ENCODE results near the gene ERN1. TPM values are rescaled to one million over a fixed set of nuclear protein-coding genes. Genes with fewer than 3 reads are reported as not detected.
A peak's percentile ranks its signal among the peaks of the same experiment; 100 is the strongest.

The ERN1 gene
- total and polyA plus RNA-seq, 10 donors, result 3.1 to 65.4 (median 44.1) TPM

GRCh38 chr17:64110379-64111152, 19.4 kb downstream of the ERN1 start:
- Histone ChIP-seq H3K4me3 (no peak overlapping the region), H3K4me1 (peaks cover 0 to 95% (median 44%) of the 10 kb centered on the region in 6 donors), H3K9me3 (no peaks in the 10 kb centered on the region), H3K36me3 (no peaks in the 10 kb centered on the region), H3K27me3 (replicated peaks in 1 of 7) (no peaks in the 10 kb centered on the region), H3K27ac (peak overlapping the region in 1 of 8 donors; percentile 18)
- no peak for TF ChIP-seq POLR2A (IDR thresholded peaks at IDR 0.05)
- no peak for TF ChIP-seq CTCF (IDR thresholded peaks at IDR 0.05 in 8 of 11, conservative IDR thresholded peaks at IDR 0.05 in 3 of 11)
- no peak for TF ChIP-seq POLR2AphosphoS5 (IDR thresholded peaks at IDR 0.05)
- 50 to 66% (median 55%) methylated on average over 12 of the region's 12 CpGs for WGBS, 5 donors
- DNase-seq, result no peak
- intact Hi-C loops (cut with DNase I; ENCODE audit: low total_unique reads), result no loop called here

DNA sequence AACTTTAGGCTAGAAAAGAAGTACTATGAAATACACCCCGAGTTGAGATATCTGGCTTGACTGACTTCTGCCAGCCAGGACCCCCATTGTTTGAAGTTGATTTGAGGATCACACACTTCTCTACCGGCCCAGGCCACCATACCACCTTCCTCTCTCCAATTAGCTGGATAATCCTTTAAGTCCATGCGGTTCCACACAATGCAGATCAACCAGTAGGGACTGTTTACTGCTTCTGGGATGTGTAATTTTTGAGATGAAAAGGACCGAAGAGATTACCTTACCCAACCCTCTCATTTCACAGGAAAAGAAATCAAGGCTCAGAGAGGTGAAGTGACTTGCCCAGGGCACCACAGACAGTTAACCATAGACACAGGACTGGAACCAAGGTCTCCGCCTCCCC, 20.5 kb downstream of the ERN1 start:
- Histone ChIP-seq H3K9me3 (no peaks in the 10 kb centered on the region), H3K4me3 (no peak overlapping the region), H3K27ac (peak overlapping the region in 1 of 8 donors; percentile 39), H3K4me1 (peaks cover 0 to 95% (median 34%) of the 10 kb centered on the region in 6 donors), H3K36me3 (no peaks in the 10 kb centered on the region), H3K27me3 (replicated peaks in 1 of 7) (no peaks in the 10 kb centered on the region)
- DNase-seq, result no peak
- TF ChIP-seq POLR2A (IDR thresholded peaks at IDR 0.05), result no peak
- TF ChIP-seq POLR2AphosphoS5 (IDR thresholded peaks at IDR 0.05), result no peak
- WGBS, 5 donors, result 82 to 94% (median 84%) methylated on average over 5 of the region's 5 CpGs
- intact Hi-C loops (cut with DNase I; ENCODE audit: low total_unique reads), result no loop called here

DNA sequence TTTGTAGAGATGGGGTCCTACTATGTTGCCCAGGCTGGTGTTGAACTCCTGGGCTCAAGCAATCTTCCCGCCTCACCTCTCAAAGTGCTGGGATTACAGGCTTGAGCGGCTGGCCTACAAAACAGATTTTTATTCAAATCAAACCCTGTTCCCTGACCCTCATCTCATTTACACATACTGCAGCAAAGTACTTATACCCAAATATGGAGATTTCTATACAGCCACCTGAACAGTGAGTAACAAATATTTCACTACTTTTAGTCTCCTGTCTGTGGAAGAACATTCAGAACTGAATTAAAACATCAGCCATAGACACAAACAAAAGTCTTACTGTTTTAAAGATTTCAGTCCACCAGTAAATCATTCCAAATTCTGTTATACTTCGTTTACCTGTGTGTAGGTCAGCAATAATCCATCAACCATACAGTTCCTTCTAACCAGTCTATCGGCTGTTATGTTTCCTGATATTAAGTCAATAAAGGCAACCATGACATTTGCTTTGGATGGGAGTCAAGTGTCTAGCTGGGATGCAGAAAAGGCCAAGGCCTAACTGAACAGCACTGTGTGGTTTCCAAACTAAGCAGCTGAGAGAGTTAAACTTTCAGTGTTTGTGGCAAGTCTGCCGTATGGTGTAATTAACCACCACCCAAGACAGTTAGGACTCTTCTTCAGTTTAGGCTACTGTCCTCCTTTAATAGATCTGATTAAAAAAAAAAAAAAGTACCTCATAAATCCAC, 22.3 kb downstream of the ERN1 start:
- peaks cover 0 to 97% (median 38%) of the 10 kb centered on the region in 6 donors for H3K4me1 ChIP-seq
- no peaks in the 10 kb centered on the region for H3K27me3 ChIP-seq (replicated peaks in 1 of 7)
- no peaks in the 10 kb centered on the region for H3K9me3 ChIP-seq
- peak overlapping the region in 3 of 8 donors; percentile 2 to 49 (median 14) for H3K27ac ChIP-seq
- intact Hi-C loops (cut with DNase I; ENCODE audit: low total_unique reads), result no loop called here
- WGBS, 5 donors, result 61 to 80% (median 67%) methylated on average over 5 of the region's 5 CpGs
- DNase-seq, result no peak
- TF ChIP-seq CTCF (IDR thresholded peaks at IDR 0.05 in 8 of 11, conservative IDR thresholded peaks at IDR 0.05 in 3 of 11) (no peak), POLR2A (IDR thresholded peaks at IDR 0.05) (no peak), POLR2AphosphoS5 (IDR thresholded peaks at IDR 0.05) (no peak)
- no peaks in the 10 kb centered on the region for H3K36me3 ChIP-seq
- H3K4me3 ChIP-seq, result no peak overlapping the region

GRCh38 chr17:64106918-64107317, 23.0 kb downstream of the ERN1 start:
- Histone ChIP-seq H3K27me3 (replicated peaks in 1 of 7) (no peaks in the 10 kb centered on the region), H3K4me1 (peaks cover 0 to 97% (median 34%) of the 10 kb centered on the region in 6 donors), H3K9me3 (no peaks in the 10 kb centered on the region), H3K27ac (peak overlapping the region in 3 of 8 donors; percentile 1 to 49 (median 14)), H3K4me3 (no peak overlapping the region), H3K36me3 (peaks cover 0 to 7% (median 0%) of the 10 kb centered on the region in 6 donors)
- no peak for TF ChIP-seq POLR2A (IDR thresholded peaks at IDR 0.05)
- TF ChIP-seq CTCF (IDR thresholded peaks at IDR 0.05 in 8 of 11, conservative IDR thresholded peaks at IDR 0.05 in 3 of 11), result no peak
- no peak for TF ChIP-seq POLR2AphosphoS5 (IDR thresholded peaks at IDR 0.05)
- DNase-seq, result no peak
- intact Hi-C loops (cut with DNase I; ENCODE audit: low total_unique reads), result no loop called here
- 92 to 96% (median 94%) methylated on average over 3 of the region's 3 CpGs for WGBS, 5 donors
